Ecto neural progenitor cell (in vitro differentiated cells): ENCODE data around the gene SRSF6.
"Not testable (repeated sequence)": the region's sequence is repeated elsewhere in the genome, so short reads cannot be mapped to it uniquely, and the experiment has no call there.

Experiments used
- DNase-seq: peaks from one replicate; pipeline ENCODE4 v3.0.0-alpha.2; 2018; ENCODE audit warnings: low spot score

SRSF6 gene

GRCh38 chr20:43477193-43477592 lies 19.5 kb downstream of the SRSF6 start:
- DNase-seq = no peak

DNA sequence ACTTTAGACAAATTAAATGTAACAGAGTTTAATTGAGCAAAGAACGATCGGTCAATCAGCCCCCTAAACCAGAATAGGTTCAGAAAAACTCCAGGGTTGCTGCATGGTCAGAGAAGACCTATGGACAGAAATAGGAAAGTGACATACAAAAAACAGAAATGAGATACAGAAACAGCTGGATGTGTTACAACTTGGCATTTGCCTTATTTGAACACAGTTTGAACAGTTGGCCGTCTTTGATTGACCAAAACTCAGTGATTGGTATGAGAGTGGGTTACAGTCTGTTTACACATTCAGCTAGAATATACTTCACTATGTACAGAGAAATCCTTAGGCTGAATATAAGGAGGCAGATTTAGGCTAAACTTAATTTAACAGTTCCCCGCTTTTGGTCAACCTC lies 19.9 kb downstream of the SRSF6 start:
- no peak for DNase-seq

GRCh38 chr20:43490038-43490437 lies 32.3 kb downstream of the SRSF6 start:
- no peak for DNase-seq

DNA sequence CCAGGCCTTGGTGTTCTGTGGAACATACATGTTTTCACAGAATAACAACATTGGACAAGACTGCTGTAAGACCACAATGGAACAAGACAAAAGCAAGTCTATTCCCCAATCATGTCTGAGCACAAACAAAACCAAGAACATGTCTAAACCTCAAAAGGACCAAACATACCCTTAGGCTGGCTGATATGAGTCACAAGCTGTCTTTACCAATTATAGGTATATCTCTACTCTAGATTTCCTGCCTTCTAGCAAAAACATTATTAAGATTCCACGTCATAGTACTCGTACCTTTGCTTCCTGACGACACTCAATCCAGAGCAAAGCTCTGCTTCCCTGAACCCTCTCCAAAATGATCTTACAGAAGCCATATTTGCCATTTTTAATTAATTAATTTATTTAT lies 34.4 kb downstream of the SRSF6 start:
- DNase-seq = no peak

DNA sequence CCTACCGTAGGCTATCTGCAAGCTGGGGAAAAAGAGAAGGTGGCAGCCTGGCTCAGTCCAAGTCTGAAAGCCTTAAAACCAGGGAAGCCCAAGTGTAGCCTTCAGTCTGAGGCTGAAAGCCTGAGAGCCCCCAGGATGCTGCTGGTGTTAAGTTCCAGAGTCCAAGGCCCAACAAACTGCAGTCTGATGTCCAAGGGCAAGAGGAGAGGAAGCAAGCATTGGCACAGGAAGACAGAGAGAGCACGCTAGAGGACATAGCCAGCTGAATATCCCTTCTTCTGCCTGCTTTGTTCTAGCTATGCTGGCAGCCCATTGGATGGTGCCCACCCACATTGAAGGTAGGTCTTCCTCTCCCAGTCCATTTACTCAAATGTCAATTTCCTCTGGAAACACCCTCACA lies 37.7 kb downstream of the SRSF6 start:
- DNase-seq = no peak

DNA sequence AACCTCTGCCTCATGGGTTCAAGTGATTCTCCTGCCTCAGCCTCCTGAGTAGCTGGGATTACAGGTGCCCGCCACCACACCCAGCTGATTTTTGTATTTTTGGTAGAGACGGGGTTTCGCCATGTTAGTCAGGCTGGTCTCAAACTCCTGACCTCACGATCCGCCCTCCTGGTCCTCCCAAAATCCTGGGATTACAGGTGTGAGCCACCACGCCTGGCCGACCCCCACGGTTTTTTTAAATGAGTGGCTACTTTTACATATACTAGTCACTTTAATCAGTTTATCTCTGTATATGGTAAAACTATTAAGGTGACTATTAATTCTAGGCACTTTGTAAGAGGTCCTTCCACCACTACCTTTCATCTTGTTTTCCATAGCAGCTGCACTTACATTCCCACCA lies 44.3 kb downstream of the SRSF6 start:
- DNase-seq = not testable (repeated sequence)

- no peak for DNase-seq
Observed at GRCh38 chr20:43506238-43506637, 48.5 kb downstream of the SRSF6 start.

DNA sequence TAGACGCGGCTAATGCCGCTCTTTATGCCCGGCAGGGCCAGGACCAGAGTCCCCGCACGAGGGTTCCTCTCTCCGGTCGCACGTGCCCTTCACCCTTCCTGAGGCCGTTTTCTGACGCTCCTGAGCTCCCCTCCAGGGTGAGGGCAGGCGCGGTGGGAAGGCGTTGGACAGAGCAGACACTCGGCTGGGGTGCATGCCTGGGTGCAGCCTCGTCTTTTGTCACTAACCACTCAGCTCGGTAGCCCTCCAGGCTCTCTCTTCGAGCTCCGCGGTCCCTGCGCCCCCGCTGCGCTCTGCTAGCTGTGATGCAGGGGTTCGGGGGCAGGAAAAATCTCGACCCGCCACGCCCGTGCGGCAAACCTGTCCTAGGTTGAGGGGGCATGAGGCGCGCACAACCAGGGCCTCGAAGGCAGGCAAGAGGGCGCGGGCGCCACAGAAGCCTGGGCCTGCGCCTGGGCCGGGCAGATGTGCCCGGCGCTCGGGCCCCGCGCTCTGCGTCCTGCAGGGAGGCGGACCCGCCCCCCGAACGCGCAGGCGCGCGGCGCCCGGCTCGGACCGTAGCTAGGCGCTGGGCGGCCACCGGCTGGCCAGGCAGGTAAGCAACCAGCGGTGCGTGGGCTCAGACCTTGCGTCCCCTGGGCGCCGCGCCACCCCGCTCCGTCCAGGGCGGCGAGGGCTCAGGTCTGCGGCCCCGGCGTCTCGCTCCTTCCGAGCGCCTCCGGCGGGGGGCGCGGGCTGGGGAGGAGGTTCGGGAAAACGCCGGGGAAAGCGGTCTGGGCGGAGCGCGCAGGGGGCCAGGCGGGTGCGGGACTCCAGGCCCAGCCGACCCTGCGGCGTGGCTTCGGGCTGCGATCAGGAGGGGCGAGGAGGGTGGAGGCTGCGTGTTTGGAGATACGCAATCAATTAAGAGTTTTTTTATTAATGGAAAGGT lies 49.7 kb downstream of the SRSF6 start, which contains the start of gene L3MBTL1:
TSS of gene L3MBTL1 (plus strand) at position 548 of the 931 bp plus-strand sequence. CDS start 5,807 bp downstream, outside the sequence.
- DNase-seq = peak; percentile 81

DNA sequence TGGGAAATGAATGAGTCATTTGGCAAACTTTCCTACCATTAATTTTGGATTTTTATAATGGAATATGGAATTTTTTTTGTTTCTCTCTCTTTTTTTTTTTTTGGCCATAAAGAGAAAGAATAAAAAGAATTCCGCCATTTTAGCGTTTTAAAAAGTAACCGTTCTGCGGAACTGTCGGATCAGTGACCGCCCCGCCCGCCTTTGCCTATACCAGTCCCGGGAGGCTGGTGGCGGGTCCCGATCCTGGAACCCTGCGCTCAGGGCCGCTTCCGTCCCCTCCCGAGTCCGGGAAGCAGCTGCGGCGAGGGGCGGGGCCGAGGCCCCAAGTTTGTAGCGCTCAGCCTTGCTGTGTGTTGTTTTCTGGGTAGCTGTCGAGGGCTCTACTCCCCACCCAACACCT lies 50.4 kb downstream of the SRSF6 start:
- DNase-seq = peak; percentile 49

DNA sequence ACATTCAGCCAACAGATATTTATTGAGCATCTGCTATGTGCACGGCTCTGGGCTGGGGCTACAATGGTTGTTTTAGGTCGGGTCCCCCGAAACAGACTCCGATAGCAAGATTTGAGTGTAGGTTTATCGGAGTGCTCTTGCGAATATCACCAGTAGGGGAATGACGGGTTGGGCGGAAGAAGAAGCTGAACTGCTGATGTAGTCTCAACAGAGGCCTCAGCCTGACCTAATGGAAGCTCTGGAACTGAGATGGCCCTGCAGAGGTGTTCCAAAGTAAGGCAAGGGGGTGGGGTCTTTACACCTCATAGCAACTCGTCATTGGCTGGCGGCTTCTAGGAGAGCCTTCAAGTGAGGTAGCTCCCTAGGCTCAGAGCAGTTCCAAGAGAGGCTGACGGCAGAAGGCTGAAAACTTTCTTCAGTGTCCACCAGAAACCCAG lies 50.9 kb downstream of the SRSF6 start:
- DNase-seq = peak; percentile 50

DNA sequence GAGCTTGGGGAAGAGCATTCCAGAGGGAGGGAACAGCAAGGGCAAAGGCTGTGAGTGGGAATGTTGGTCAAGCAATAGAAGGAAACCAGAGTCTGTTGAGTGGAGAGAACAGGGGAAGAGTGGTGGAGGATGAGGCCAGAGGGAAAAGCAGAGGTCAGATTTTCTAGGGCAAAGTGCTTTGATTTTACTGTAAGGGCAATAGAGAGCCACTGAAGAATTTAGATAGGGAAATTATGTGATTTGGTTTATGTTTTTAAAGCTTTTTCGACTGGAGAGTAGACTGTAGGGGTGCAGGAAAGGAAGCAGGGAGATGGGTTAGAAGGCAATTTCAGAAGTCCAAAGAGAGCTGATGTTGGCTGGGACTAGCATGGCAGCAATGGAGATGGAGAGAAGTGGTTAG lies 54.2 kb downstream of the SRSF6 start:
- DNase-seq = no peak

DNA sequence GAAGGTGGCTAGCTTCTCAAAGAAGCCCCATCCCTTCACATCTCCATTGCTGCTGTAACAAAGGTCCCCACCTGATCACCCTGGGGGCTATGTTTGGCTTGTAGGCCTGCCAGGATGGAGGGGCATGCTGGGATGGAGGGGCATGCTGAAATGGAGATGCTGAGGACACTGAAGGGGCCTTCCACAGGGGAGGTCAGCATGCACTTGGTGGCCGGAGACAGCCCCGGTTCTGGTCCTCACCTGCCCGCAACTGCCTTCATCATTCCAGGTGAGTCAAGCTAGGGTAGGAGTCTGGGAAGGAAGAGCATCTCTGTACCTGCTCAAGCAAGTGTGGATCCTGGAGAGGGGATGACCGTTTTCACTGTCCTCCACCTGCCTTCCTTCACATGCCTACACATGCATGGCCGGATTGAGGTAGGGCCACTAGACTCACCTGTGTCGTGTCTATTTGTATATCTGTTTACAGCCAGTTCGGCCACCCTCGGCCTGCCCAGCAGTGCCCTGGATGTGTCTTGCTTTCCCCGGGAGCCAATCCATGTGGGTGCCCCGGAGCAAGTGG lies 55.8 kb downstream of the SRSF6 start:
- no peak for DNase-seq
